ENCODE measurements around the gene SCNN1B. TPM values are rescaled to one million over a fixed set of nuclear protein-coding genes. Genes with fewer than 3 reads are reported as not detected.

The SCNN1B gene
- total RNA-seq, 1 experiment from 2014 or later, result not detected

- no peak for DNase-seq
- ChIA-PET POLR2A (interaction anchor here (0.6 kb wide), 1 partner anchor 24 kb away, joined by 7 read pairs; no protein-coding TSS in a partner anchor), CTCF (no interaction called here)
- intact Hi-C loops (cut with micrococcal nuclease; ENCODE audit: unreplicated experiment), result no loop called here
- Histone ChIP-seq H3K4me1 (no peaks in the 10 kb centered on the region), H3K36me3 (ENCODE audit: control insufficient read depth, insufficient read depth, low read length) (no peaks in the 10 kb centered on the region), H3K27me3 (replicated peaks; ENCODE audit: control insufficient read depth, insufficient read depth, low read length) (no peaks in the 10 kb centered on the region), H3K4me3 (ENCODE audit: low read depth, low read length) (no peak overlapping the region), H3K9me3 (no peaks in the 10 kb centered on the region)
- TF ChIP-seq CTCF (IDR thresholded peaks at IDR 0.05; ENCODE audit: insufficient read depth in 1 of 2, low read depth in 1 of 2, low read length in 1 of 2, severe bottlenecking in 1 of 2, unreplicated experiment in 1 of 2), result no peak
- no TSS peak for BruUV-seq (replicated peaks)
- H3K27me3 Mint-ChIP-seq (ENCODE audit: insufficient read depth, unreplicated experiment), result peaks cover 11% of the 10 kb centered on the region
- H3K36me3 Mint-ChIP-seq (ENCODE audit: insufficient read depth, unreplicated experiment), result no peaks in the 10 kb centered on the region
- H3K4me3 Mint-ChIP-seq (ENCODE audit: unreplicated experiment), result no peak overlapping the region
- H3K4me1 Mint-ChIP-seq (ENCODE audit: low read depth, unreplicated experiment), result no peaks in the 10 kb centered on the region
- H3K9me3 Mint-ChIP-seq (ENCODE audit: unreplicated experiment), result no peaks in the 10 kb centered on the region
- no peak overlapping the region for H3K27ac Mint-ChIP-seq (ENCODE audit: unreplicated experiment)
Observed at GRCh38 chr16:23310217-23310616, 8.1 kb downstream of the SCNN1B start.

- Histone ChIP-seq H3K27me3 (replicated peaks; ENCODE audit: control insufficient read depth, insufficient read depth, low read length) (no peaks in the 10 kb centered on the region), H3K36me3 (ENCODE audit: control insufficient read depth, insufficient read depth, low read length) (no peaks in the 10 kb centered on the region), H3K4me3 (ENCODE audit: low read depth, low read length) (no peak overlapping the region), H3K9me3 (no peaks in the 10 kb centered on the region), H3K4me1 (no peaks in the 10 kb centered on the region)
- intact Hi-C loops (cut with micrococcal nuclease; ENCODE audit: unreplicated experiment), result no loop called here
- ChIA-PET CTCF (interaction anchor here (0.9 kb wide), 1 partner anchor 131 kb away, joined by 3 read pairs; no protein-coding TSS in a partner anchor), POLR2A (interaction anchor here (0.6 kb wide), 1 partner anchor 24 kb away, joined by 7 read pairs; no protein-coding TSS in a partner anchor)
- no peak for TF ChIP-seq CTCF (IDR thresholded peaks at IDR 0.05; ENCODE audit: insufficient read depth in 1 of 2, low read depth in 1 of 2, low read length in 1 of 2, severe bottlenecking in 1 of 2, unreplicated experiment in 1 of 2)
- H3K9me3 Mint-ChIP-seq (ENCODE audit: unreplicated experiment), result no peaks in the 10 kb centered on the region
- H3K27ac Mint-ChIP-seq (ENCODE audit: unreplicated experiment), result no peak overlapping the region
- DNase-seq, result no peak
- peaks cover 11% of the 10 kb centered on the region for H3K27me3 Mint-ChIP-seq (ENCODE audit: insufficient read depth, unreplicated experiment)
- no peaks in the 10 kb centered on the region for H3K4me1 Mint-ChIP-seq (ENCODE audit: low read depth, unreplicated experiment)
- no peaks in the 10 kb centered on the region for H3K36me3 Mint-ChIP-seq (ENCODE audit: insufficient read depth, unreplicated experiment)
- no TSS peak for BruUV-seq (replicated peaks)
- no peak overlapping the region for H3K4me3 Mint-ChIP-seq (ENCODE audit: unreplicated experiment)
Observed at GRCh38 chr16:23310744-23311143, 8.6 kb downstream of the SCNN1B start.

- H3K4me3 ChIP-seq (ENCODE audit: low read depth, low read length), result no peak overlapping the region
- no peaks in the 10 kb centered on the region for H3K36me3 ChIP-seq (ENCODE audit: control insufficient read depth, insufficient read depth, low read length)
- ChIA-PET CTCF (no interaction called here), POLR2A (no interaction called here)
- intact Hi-C loops (cut with micrococcal nuclease; ENCODE audit: unreplicated experiment), result no loop called here
- Mint-ChIP-seq H3K9me3 (ENCODE audit: unreplicated experiment) (no peaks in the 10 kb centered on the region), H3K27ac (ENCODE audit: unreplicated experiment) (no peak overlapping the region), H3K4me1 (ENCODE audit: low read depth, unreplicated experiment) (no peaks in the 10 kb centered on the region), H3K4me3 (ENCODE audit: unreplicated experiment) (no peak overlapping the region), H3K27me3 (ENCODE audit: insufficient read depth, unreplicated experiment) (peaks cover 3% of the 10 kb centered on the region), H3K36me3 (ENCODE audit: insufficient read depth, unreplicated experiment) (no peaks in the 10 kb centered on the region)
- no peak for TF ChIP-seq CTCF (IDR thresholded peaks at IDR 0.05; ENCODE audit: insufficient read depth in 1 of 2, low read depth in 1 of 2, low read length in 1 of 2, severe bottlenecking in 1 of 2, unreplicated experiment in 1 of 2)
- H3K4me1 ChIP-seq, result no peaks in the 10 kb centered on the region
- no peak for DNase-seq
- BruUV-seq (replicated peaks), result no TSS peak
- H3K9me3 ChIP-seq, result no peaks in the 10 kb centered on the region
- H3K27me3 ChIP-seq (replicated peaks; ENCODE audit: control insufficient read depth, insufficient read depth, low read length), result no peaks in the 10 kb centered on the region
Observed at GRCh38 chr16:23316232-23316631, 14.1 kb downstream of the SCNN1B start.
